Stimulated activated CD8-positive, alpha-beta memory T cell treated with anti-CD3 and anti-CD28 coated beads, Interleukin-2, amount 100 ng/mL, for 1 hour (primary cell): ENCODE measurements around the gene FAM9C.
A peak's percentile ranks its signal among the peaks of the same experiment; 100 is the strongest.
"Not testable (repeated sequence)": the region's sequence is repeated elsewhere in the genome, so short reads cannot be mapped to it uniquely, and the experiment has no call there.

Experiments used
- DNase-seq, 2 donors: peaks; one replicate each; pipeline ENCODE4 v3.0.0-alpha.2; 2020; ENCODE audit warnings: low read depth in 2 of 2

Gene FAM9C

GRCh38 chrX:13044441-13044840, at the start of gene FAM9C:
FAM9C (minus strand) TSS chrX:13044620; CDS start chrX:13043789, 831 bp downstream.
- no peak for DNase-seq

DNA sequence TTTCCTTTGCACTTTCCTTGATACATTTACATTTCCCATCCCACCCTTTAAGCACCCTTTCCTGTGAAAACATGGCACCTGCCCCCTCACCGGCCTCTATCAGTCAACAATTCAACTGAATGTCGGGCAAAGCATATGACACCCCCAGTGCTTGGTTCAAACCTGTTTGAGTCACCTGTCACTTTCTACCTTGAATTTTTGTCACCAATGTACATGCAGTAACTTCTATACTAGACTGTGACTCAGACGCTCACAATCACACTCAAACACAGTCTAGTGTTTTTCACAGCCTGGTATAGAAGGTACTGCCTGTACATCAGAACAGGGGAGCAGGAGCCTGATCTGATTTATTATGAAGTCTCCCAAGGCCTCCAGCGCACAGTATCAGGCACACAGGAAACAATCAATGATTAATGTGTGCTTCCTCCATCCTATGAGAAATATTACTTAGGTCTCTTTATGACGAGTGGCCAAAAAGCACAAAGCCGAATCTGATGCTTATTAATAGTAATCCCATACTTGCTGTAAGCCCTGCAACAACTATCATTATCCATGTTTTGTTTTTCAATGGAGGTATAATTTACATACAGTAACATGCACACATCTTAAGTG, 49.2 kb upstream of the FAM9C start:
- no peak for DNase-seq

DNA sequence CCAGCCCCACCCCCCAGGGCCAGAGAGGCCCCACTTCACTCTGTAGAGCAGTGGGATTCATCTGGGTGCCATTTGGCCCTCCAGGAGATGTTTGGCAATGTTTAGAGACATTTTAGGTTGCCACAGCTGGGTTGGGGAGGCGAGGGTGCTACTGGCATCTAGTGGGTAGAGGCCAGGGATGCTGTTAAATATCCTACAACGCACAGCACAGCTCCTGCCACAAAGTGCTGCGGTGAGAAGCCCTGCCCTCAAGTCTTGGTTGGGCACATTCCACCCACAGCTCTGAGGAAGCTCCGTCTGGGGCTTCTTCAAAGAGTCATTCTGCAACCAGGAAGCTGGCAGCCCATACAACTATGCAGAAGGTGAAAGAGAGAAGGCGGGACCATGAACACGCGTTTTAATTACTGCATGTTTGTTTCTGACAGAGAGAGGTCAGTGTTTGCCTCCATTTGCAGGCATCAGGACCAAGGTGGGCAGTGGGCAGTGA, 48.1 kb upstream of the FAM9C start:
- DNase-seq: peak; percentile 42 to 51

GRCh38 chrX:13091111-13091765, 46.8 kb upstream of the FAM9C start:
- no peak for DNase-seq

DNA sequence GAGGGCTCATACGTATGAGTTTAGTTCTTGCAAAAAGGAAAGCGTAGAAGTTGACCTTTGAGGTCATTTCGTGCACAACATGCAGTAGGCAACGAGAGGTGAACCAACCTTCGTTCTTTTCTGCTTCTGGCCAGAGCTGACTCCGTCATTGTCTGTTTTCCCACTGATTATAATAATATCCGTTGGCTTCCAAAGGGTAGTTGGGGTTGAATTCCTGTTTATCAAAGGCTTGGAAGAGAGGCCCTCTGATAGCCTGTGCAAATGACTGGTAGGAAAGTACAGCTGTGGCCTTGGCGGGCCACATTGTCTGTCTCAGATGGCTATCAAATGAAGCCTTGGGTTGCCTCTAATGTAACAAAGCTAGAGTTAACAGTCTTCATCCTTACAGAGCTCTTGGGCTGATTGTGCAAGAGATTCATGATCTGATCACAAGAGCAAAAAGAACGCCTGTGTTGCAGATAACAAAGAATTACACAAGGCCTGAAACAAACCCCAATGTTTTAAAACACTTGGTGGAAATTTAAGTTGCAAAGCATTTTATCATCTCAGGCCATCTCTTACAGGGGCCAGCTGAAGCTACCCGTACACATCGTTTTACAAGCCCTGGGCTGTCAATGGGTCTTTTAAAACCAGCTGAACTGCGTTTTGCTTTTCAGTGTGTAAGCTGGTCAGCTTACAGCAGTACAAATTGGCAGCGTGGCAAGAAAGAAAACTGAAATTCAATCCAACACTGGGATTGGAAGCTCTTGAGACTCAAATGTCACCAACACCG, 46.1 kb upstream of the FAM9C start:
- no peak for DNase-seq

DNA sequence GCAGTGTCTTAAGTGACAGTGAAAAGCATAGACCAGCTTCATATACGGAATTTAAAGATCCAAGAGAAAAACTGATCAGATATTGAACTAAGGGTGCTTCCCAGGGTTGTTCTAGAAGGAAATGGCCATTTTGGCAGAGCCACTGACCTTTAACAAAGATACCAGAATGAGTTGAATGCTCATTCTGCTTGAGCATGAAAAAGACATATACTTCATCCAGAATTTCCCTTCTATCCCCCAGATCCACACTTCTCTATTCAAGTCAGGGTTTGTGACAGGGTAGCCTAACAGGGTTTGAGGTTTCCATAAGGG, 45.6 kb upstream of the FAM9C start:
- DNase-seq: no peak

DNA sequence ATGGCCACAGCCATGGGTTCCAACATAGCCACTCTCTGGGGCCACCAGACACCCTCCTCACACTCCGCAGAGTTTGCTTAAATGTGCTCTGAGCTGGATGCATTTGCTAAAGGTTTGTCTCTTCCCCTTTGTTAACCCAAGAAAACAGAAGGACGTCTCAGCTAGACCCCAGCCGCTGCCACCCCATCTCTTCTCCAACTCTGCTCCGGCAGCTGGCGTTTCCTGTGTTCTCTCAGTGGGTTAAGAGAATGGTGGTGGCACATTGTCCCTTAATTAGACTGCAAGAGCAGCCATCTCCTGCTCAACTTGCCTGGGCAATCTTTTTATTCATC, 43.7 kb upstream of the FAM9C start:
- DNase-seq: no peak

DNA sequence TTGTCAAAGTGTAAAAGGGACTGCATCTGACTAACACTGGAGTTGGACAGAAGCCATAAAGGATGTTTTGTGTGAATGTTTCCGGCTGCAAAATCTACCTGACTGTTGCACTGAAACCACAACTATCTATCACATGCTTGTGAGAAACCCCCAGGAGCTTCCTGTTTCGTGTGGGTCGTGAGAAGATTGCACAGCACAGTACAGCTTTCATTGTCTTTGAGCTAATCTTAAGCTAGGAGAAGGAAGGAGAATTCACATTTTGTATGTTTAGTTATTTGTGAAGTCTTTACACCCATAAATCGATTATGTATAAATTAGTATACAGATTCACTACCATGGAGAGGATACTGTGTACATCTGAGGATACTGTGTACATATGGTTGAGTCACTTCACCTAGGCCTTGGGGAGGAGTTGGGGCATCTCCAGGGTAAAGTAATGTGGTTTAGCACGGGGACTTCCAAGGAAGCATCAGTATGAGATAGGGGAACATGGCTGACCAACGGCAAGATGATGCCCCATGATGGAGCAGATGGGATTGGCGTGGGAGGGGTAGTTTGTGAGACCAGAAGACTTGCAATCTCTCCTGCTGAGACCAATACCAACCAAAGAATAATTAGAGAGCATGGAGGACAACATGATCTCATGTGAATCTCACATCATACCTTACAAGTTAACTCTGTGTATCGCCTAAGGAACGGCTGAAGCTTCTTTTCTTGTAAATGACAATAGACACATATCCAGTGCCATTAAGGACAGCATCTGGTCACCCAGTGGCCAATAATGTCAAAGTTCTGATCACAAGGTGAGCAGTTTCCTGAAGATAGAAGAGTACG, 43.1 kb upstream of the FAM9C start:
- peak in 1 of 2 donors; percentile 19 for DNase-seq

GRCh38 chrX:13086793-13087321, 42.4 kb upstream of the FAM9C start:
- not testable (repeated sequence) for DNase-seq

DNA sequence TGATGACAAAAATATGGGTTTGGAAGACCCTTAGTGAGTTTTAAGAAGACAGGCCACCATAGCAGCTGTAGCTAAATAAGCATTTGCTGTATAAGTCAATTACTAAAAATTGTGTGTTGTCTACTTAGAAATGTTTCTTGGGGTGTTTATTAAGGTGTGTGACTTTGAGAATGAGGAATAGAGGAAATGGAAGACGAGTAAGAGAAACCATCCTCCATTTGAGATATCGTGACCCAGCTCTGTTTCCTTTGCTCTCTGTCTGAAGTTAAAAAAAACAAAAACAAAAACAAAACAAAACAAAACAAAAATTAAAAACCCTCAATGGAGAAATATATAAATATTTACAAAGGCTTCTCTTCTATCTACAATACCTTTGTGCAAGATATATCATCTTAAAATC, 41.7 kb upstream of the FAM9C start:
- no peak for DNase-seq

DNA sequence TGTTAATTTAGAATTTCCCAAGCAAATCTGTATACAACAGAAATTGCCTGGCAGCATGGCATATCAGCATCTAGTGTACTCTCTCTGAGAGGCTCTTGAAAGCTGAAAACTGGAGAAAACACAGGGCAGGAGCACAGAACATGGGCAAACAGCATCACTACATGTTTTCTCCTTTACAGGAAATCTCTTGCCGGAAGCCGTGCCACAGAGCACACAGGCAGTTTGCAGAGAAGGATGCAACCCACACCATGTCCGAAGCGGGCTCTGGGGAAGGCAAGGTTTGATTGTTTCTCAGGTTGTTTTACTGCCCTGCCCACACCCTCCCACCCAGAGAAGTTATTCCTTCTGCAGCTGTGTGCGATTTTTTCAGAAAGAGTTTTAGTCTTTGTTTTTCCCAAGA, 41.1 kb upstream of the FAM9C start:
- no peak for DNase-seq

GRCh38 chrX:13084611-13085010, 40.2 kb upstream of the FAM9C start:
- no peak for DNase-seq

GRCh38 chrX:13083755-13084326, 39.4 kb upstream of the FAM9C start:
- DNase-seq: not testable (repeated sequence)

DNA sequence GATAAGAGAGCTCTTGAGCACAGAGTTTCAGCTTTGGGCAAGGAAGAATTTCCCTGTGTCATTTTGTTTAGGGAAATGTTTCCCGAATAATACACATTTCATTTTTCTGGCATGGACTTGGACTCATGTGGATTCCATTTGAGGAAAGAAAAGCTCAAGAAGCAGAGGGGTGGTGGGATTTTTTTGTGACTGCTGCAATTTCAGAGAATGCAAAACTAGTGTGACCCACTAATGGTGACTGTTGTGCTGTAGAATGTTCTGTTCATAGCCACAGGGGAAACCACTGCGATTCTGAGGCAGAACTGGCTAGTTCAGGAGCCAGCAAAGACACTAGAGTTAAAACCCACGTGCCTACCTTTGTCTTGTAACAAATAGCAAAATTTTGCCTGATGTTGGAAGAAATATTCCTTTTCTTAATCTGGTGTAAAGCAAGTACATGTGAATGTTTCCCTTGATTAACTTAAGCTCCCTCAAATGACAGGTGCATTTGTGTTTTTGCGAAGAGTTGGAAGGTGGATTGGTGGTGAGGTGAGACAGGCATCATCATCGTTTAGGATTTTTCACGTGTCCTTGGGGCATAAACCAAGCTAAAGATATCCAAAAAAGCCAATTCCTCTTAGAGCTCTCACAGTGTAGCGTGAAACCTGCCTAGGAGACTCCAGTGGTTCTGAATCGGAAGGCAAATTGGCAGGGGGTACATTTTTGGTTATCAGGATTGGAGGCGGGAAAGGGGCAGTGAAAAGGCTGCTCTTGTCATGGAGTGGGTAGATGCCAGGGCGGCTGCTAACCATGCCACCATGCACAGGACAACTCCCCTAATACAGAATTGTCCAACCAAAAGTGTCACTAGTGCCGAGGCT, 38.0 kb upstream of the FAM9C start:
- DNase-seq: no peak

GRCh38 chrX:13081395-13082205, 37.2 kb upstream of the FAM9C start:
- DNase-seq: no peak

DNA sequence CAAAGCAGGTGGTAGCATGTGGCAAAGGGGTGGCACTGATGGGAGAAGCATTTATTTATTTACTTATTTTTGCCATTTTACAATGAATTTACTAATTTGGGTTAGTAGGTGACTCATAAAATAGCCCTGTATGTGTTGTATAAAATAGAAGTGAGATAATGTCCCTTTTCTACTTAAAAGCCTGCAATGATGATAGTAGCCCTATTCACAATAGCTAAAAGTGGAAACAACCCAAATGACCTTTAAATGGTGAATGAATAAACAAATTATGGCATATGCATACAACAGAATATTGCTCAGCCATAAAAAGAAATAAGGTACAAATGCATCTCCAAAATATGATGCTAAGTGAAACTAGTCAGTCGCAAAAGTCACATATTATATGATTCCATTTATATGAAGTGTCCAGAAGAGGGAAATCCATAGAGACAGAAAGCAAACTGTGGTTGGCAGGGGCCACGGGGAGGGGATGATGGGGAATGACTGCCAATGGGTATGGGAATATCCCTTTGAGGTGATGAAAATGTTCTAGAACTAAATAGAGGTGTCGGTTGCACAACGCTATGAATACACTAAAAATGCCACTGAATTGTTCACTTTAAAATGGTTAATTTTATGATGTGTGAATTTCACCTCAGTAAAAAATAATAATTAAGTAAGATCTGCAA, 35.8 kb upstream of the FAM9C start:
- no peak for DNase-seq

GRCh38 chrX:13078739-13079444, 34.5 kb upstream of the FAM9C start:
- DNase-seq: no peak

DNA sequence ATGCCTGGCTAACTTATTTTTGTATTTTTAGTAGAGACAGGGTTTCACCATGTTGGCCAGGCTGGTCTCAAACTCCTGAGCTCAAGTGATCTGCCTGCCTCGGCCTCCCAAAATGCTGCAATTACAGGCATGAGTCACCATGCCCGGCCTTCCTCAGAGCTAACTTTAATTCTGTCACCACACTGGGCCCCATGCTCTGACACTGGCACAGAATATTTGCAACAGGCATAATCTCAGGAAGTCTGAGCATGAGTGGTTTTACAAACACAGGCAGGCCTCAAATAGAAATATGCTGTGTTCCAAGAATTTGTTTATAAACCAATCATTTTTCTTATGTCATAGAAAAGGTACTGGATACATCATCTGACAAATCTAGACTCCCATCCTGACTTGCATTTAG, 32.7 kb upstream of the FAM9C start:
- DNase-seq: no peak
